GM18499 (cell line): ENCODE measurements around the gene MDP1.
A peak's percentile ranks its signal among the peaks of the same experiment; 100 is the strongest.

Experiments used
- ATAC-seq: cut with Tn5 transposase; IDR thresholded peaks from one replicate; pipeline ENCODE4 v1.9.1; 2021; ENCODE audit warnings: moderate number of reproducible peaks; ENCODE audit not compliant: insufficient read depth, unreplicated experiment

MDP1 gene

DNA sequence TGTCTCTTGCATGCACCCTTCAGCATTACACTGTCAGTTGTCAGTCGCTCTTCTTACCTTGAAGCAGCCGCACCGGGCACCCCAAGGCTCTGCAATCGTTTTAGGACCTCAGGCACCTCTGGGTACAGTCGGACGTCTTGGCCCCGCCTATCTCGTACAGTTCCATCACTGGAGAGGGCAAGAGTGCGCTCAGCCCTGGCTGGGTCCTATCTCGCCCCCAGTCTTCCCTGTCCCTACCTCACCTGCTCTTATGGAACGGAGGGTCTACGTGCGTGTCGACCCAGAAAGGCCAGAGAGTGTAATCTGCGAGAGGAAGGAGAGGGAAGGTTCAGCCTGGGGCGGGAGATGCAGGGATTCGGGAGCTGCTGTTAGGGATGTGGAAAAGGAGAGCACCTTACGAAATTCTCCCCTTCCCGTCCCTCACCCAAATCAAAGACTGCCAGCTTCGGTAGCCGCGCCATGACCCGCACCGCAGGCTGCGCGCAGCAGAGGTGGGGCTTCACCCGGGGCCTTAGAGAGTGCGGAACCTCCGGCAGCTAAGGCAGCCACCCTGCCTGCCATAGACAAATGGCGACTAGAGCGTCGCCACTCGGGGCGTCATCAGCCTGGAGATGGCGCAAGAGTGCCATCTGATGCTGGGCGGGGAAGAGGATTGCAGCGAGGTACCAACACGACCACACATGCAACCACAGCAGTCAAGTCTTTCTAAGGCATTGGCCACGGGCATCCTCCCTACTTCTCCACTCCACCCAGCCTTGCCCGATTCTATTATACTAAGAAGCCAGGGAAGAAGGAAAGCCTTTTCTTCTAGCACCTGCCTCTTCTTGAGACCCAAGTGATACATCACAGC is at the start of gene MDP1:
Gene MDP1 (minus strand): TSS at position 572 of the 850 bp plus-strand sequence. CDS start 111 bp downstream, at position 461.
- ATAC-seq, result peak; percentile 32

DNA sequence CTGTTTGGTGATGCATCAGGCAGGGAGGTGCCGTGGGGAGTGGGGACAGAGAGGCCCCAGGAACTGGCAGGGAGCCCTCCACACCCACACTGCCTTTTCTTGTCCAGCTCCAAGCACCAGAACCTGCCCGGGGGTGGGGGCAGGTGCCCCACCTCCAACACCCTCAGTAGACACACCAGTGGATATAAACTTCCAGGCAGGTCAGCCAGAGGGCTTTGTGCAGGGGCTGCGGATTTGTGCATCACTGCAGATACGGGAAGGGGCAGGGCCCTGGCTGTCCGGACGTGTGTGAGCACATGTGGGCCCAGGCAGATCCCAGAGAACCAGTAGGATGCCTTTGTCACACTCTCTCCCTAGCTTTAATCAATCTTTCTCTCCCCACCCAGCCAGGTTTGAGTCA is 48.4 kb upstream of the MDP1 start:
- no peak for ATAC-seq

DNA sequence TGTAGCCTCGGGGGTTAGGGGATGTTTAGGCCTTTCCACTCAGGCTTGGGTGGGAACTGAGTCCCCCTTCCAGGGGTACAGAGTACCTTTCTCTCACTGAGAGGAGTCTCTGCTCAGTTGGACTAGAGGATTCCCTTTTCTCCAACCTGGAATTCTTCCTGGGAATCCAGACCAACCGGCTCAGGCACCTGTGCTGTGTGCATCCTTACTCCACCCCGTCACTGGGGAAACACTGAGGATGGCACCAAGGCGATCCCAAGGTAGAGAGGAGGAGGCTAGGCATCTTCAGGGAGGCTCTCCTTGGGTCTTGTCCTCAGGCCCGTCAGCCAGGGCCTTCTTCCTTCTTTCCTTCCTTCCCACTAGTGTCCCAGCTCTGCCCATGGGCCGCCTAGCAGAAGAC is 48.0 kb upstream of the MDP1 start:
- ATAC-seq, result no peak

DNA sequence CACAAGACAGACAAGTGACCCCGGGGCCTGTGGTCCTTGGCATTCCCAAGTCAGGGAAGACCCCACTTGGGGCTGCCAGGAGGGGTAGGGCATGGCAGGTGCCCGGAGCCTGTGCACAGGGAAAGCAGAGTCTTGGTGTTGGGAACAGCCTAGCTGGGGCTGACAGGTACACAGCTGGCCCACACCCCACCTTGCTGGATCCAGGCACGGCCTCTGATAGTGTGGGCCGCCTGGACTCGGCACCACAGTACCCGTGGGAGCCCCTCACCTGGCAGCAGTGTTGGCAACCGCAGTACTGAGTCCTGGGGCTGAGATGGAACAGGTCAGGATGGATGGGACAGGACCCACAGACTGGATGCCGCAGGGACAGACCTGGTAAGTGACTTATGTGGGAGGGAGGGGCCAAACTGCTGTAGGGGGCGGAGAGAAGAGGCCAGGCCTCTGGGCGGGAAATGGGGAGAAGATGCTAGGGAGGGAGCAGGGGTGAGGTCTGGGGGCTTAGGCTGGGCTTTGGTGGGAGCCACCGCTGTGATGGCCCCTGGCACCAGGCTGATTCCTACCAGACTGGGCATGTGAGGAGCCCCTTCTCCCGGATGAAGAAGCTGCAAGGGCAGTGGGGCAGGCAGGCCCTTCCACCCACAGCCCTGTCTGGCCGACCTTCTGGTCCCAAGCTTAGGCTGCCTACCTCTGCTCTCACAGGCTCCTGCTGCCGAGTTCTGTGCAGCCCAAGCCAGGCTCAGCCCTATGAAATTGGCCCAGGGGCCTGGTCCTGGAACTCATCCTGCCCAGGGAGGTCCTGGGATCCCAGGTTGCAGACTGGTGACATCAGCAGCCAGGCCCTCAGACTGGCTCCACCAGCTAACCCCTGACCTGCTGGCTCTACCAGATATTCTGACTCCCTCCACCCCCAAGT is 47.2 kb upstream of the MDP1 start, which contains the start of gene TGM1:
Gene TGM1 (minus strand): TSS at position 357 of the 913 bp plus-strand sequence. CDS start 825 bp downstream, outside the sequence.
- no peak for ATAC-seq

DNA sequence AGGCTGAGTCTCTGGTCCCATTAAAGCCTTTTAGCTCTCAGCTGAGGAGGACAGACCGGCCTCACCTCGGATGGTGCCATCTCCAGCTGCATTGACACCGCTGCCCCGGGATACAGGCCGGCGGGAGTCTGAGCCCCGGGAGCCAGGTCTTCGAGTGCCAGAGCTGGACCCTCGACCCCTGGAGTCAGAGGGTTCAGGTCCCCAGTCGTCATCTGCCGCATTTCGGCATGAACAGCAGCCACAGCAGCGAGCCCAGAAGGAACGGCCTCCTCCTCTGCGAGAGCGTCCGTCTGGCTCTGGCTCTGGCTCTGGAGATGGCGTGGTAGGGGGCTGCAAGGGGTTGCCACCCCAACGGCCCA is 46.1 kb upstream of the MDP1 start:
- ATAC-seq, result no peak

DNA sequence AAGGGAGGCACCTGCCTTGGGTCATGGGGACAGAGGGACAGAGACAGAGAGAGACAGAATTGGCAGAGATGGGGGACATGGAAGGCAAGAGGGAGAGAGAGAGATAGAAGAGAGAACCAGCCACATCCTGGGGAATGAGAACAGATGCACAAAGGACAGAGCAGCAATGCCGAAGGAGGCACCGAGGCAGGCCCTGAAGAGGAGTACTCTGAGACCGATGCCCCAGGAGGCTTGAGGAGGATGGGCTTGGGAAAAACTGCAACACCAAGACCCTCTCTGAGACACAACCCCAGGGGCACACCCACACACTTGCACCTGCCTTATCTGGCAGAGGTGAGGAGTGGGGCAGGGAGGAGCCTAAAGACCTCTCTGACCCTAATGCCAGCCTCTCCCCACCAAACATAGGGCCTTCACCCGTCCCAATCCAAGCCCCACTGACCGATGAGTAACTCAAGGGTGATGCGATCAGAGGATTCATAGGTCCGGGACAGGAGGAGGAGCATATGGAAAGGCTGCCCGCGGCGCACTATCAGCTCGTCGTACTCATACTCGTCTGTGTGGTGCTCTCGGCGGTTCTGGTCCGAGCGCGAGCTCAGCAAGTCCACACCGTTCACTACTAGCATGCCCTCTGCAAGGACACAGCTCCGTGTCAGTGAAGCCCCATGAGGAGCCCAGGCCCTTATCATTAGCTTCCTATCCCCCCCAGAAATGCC is 45.5 kb upstream of the MDP1 start:
- no peak for ATAC-seq

DNA sequence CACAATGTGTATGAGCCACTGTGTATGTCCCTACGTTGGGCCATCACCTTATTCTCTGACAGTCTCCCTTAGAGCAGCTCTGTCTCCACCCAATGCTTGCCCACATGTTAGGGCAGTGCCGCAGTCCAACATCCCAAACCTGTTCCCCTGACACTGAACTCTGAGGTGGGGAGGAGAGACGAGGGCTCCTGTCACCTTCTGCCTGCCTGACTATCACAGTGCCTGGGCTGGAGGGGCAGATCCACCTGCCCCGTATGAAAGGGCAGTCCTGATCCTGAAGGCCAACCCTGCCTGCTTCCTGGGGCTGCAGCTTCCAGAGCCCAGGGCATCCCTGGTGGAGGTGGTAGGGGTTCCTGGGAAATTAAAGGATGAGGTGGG is 44.9 kb upstream of the MDP1 start:
- no peak for ATAC-seq

DNA sequence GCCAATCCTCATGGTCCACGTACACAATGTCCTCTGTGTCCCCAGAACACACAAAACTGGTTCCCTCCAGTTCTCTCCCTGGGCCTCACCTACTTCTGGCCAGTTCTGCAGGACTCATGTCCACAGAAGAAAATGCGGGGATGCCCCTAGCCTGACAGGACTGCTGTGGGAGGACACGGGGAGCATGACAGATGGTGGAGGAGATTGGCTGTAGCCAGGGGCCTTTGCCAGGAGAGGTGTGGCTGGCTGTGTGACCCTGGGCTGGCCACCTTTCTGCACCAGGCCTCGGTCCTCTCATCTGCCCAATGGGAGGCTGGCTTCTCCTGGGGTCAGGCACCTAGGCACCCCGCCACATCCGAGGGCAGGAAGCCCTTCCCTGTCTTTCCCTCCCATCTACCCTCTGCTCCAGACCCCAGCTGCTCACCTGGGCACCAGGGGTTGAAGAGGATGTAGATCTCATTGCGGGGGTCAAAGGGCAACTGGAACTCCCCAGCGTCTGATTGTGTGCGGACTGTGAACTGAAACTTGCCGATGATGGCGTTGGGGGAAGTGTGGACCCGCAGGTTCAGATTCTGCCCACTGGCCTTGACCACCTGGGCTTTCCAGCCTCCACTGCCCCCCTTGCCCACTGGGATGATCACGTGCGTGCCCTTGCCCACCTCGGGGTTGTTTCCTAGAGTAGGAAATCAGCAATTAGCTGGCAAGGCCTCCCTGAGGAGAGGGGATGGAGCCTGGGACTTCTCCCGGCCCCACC is 44.3 kb upstream of the MDP1 start:
- no peak for ATAC-seq

DNA sequence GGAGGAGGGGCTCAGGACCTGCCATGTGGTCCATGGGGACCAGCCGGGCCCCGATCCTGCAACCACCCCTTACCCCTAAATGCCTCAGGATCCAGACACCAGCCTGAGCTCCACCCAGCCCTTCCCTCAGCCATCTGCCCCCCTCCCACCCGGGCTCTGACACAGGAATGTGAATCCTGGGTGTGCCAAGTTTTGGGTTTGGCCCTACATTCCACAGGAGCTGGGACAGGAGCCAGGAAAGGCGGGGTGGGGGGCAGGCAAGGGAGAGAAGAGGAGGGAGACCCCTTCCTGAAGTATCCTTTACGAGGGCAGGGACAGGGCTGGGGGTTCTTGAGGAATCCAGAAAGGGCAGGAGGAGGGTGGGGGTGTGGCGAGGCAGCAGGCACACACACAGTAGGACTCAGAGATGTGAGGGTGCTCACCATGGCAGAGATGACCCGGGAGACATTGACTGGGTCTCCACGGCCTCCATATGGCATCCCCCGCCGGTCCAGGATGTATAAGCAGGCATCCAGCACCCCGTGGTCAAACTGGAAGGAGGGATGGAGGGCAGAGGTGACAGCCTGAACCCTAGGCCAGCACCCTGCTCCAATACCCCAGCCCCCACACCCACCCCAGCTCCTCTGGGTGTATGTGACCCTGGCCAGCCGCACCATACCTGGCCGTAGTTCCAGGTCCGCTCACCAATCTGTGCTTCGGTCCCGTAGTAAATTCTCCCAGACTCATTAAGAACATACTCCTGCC is 43.6 kb upstream of the MDP1 start:
- no peak for ATAC-seq

DNA sequence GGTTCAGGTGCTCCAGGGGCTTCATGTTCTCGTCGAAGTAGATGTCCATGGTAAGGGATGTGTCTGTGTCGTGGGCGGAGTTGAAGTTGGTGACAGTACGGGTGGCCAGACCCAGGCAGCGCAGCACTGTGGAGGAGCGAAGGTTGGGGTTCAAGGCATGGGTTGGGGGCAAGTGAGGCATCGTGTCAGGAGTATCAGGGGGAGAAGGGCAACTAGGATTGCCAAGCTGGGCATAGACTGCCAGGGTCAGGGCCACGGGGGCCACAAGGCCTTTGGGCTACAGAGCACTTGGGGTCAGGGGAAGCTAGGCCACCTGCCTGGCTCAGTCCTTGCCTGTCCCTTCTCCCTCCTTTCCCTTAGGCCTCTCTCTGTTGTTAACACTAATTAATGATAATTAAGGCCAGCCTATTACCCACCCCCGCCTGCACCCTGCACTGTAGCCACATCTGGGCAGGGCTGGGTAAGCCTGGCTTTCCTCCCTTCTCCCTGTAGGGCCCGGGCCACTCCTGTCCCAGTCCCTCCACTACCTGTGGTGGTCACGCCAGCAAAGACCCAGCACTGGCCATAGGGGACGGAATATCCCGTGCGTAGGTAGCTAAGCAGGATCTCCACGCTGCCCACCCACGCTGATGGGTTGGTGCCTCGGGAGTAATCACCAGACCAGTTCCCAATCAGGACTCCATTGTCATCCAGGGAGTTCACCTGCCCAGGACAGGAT is 42.8 kb upstream of the MDP1 start:
- ATAC-seq, result no peak

DNA sequence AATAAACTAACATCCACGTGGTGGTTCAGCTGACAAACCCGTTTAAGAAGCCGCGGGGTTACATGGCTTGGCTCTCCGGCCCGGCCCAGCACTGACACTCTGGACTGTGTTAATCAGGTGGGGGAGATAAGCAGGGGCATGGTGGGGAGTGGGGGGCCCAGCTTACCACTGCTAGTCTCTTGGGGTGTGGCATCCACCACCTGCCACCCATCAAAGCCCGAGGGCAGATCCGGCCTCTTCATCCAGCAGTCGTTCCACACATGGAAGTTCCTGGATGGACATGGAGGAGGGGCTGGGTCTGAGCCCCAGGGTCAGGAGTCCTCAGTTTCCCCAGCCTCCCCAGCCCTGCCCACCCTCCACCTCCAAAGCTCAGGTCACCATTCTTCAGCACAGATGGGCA is 42.3 kb upstream of the MDP1 start:
- no peak for ATAC-seq

DNA sequence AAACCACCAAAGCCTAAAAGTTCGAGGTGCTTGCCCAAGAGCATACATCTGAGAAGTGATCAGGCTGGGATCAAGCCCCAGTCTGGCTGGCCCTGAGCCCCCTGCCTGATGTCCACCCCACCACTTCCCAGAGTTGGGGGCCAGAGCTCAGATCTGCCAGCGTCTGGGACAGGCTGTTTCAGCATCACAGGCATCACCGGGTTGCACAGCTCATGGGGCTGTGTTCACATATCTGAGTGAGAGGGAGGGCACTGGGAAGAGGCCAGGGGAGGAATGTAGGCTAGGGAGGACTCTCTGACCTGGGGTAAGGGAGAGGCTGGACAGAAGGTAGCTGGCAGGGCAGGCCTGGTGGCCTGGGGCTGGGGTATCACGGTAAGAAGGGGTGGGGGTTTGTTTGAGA is 41.1 kb upstream of the MDP1 start:
- ATAC-seq, result no peak

DNA sequence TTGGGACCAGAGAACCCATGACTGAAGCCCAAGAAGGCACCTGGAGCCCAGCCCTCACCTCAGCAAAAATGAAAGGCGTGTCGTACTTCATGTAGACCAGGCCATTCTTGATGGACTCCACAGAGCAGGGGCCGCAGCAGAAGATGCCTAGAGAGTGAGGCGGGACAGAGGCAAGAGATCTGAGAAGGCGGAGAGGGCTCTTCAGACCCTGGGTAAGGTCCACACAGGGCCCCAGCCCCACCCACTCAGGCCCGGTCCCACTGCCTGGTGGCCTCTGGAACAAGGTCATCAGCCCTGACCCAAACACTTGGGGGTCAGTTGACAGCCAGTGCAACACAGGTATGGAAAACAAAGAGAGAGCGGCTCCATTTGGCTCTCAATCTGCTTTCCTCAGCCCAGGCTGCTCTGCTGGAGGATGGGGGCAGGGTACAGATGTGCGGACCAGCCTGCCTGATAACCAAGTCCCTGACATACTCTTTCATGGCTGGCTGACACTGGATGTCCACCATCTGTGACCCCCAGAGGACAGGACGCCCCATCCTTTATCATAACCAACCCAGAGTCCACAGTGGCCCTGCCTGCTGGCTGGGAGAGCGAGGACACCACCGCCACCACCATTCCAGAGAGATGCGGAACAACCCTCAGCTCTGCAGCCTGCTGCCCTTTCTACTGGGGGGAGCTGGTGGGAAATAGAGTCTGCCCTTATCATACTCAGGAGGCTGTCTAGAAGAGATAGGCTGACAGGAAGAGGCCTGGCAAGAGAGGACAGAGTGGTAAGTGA is 40.3 kb upstream of the MDP1 start:
- ATAC-seq, result no peak

DNA sequence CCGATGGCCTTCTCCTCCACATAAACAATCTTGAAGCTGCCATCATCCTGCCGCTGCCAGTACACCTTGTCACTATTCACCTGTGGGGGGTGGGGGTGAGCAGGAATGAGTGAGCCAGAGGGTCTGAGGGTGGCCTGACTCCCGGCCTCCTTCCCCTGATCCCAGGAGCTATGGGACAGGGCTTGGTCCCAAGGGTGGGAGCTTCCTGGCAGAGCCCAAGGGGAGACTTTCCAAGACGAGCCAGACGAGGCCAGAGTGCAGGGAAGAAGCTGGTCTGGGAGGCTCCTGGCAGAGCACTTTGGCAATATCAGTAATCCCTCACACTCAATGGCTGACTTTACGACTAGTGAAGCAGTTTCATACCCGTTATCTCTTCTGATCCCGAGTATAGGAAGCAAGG is 39.6 kb upstream of the MDP1 start:
- no peak for ATAC-seq

DNA sequence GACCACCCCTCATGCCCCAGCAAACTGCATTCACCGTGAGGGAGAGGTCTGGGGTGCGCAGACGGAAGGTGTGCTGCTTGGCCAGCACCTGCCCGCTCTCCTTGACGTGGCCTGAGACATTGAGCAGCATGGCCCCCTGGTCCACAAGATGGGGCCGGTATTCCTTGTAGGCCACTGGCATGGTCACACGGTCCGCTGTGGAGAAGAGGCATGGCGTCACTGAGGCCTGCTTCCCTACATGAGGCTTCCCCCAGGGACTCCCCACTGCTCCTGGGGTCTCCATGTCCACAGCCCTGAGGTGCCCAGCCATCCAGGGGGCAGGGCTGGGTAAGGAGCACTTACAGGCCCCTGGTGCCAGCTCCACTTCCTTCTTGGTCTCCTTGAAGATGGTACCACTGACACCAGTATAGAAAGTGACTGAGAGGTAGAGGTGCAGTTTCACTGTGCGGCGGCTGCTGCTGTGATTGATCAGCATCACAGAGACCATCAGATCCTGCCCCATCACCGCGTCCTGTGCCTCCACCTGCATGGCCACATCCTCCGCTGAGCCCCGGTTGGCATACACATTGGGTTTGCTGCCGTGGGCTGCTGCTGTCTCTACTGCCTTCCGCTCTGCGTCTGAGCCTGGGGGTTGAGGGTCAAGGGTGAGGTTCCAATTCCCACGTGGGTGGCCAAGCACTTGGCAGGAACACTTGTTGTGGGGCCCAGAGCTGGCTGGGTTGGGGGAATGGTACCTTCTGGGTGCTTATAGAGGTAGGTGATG is 38.9 kb upstream of the MDP1 start:
- ATAC-seq, result no peak

DNA sequence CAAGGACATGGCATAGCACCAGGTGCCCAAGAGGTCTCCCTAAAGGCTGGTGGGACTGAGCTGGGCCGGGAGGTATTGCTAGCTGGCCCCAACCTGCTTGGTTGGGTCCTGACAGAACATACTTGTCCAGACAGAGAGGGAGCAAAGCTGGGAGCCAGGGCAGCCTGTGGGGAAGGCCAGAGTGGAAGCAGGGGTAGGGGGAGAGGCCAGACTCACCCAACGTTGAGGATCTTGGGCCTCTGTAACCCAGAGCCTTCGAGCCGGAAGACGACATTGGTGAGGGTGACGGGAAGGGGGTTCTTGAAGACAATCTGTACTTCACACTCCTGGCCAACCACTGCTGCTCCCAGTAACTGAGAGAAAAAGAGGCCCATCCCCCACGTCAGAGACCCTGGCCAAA is 38.1 kb upstream of the MDP1 start:
- no peak for ATAC-seq
